CD4-positive, alpha-beta T cell (primary cell): ENCODE data around the gene FYN. TPM values are rescaled to one million over a fixed set of nuclear protein-coding genes. Genes with fewer than 3 reads are reported as not detected.

Experiments
- ATAC-seq: fragments of 200-7000 bp; cut with Tn5 transposase; one replicate; pipeline ENCODE4 v1.10.0; 2022; ENCODE audit warnings: mild to moderate bottlenecking; ENCODE audit not compliant: poor library complexity
- CTCF ChIA-PET: fragments of 350-600 bp; sonication (Branson Sonifier 250); formaldehyde crosslinking; loops from one replicate; lab custom pipeline; 2021; ENCODE audit warnings: antibody characterized with exemption, inconsistent platforms; lab: Charles Lee
- POLR2A ChIA-PET: fragments of 350-600 bp; sonication (Branson Sonifier 250); formaldehyde crosslinking; loops from one replicate; lab custom pipeline; 2021; ENCODE audit warnings: antibody characterized with exemption, inconsistent platforms; lab: Charles Lee
- DNase-seq, 14 experiments: peaks; one replicate each; pipeline ENCODE4 v3.0.0-alpha.2; 2013 to 2020; ENCODE audit warnings: mixed read lengths in 2 of 14
- H3K27ac ChIP-seq, 2 donors: one replicate each; pipeline versions ENCODE4 v1.5.1 to v1.7.0; 2013; ENCODE audit warnings: low read length in 2 of 2, low read depth in 1 of 2, mild to moderate bottlenecking in 1 of 2
- H3K27me3 ChIP-seq, 2 experiments: 1 replicate in 1 of 2; 2 replicates in 1 of 2; pipeline versions ENCODE4 v1.6.1 to v1.7.0; 2013; ENCODE audit warnings: low read length in 2 of 2, control low read depth in 1 of 2, mild to moderate bottlenecking in 1 of 2, moderate library complexity in 1 of 2; ENCODE audit not compliant: insufficient read depth in 2 of 2, control insufficient read depth in 1 of 2
- H3K36me3 ChIP-seq: one replicate; pipeline ENCODE4 v1.6.1; 2013; ENCODE audit warnings: low read length, control low read depth; ENCODE audit not compliant: insufficient read depth
- H3K4me1 ChIP-seq: one replicate; pipeline ENCODE4 v1.6.1; 2013; ENCODE audit warnings: low read length, control low read depth; ENCODE audit not compliant: insufficient read depth
- H3K4me3 ChIP-seq: one replicate; pipeline ENCODE4 v1.5.1; 2013; ENCODE audit warnings: mild to moderate bottlenecking, low read length, moderate library complexity
- H3K9me3 ChIP-seq, 2 experiments: 1 replicate in 1 of 2; 2 replicates in 1 of 2; pipeline versions ENCODE4 v1.6.1 to v1.7.0; 2013; ENCODE audit warnings: low read length in 2 of 2, mild to moderate bottlenecking in 2 of 2, control low read depth in 1 of 2, moderate library complexity in 1 of 2; ENCODE audit not compliant: control insufficient read depth in 1 of 2, insufficient read depth in 1 of 2
- H3K27ac Mint-ChIP-seq: one replicate; pipeline ENCODE4 v1.8.0; 2020; ENCODE audit warnings: mixed read lengths
- H3K27me3 Mint-ChIP-seq: one replicate; pipeline ENCODE4 v1.8.0; 2021; ENCODE audit warnings: mixed read lengths
- H3K36me3 Mint-ChIP-seq: one replicate; pipeline ENCODE4 v1.8.0; 2021; ENCODE audit warnings: low read depth, mixed read lengths
- H3K4me1 Mint-ChIP-seq: one replicate; pipeline ENCODE4 v1.8.0; 2021; ENCODE audit warnings: low read depth, mixed read lengths
- H3K4me3 Mint-ChIP-seq: one replicate; pipeline ENCODE4 v1.8.0; 2020; ENCODE audit warnings: mild to moderate bottlenecking, mixed read lengths
- H3K9me3 Mint-ChIP-seq: one replicate; pipeline ENCODE4 v1.8.0; 2020; ENCODE audit warnings: mixed read lengths
- intact Hi-C, 2 experiments: fragments of 100-400 bp; cut with DNase I in 1 of 2; cut with micrococcal nuclease in 1 of 2; formaldehyde crosslinking; loops; one replicate each; pipeline versions ENCODE4 v1.15.1 to v1.9.0; 2023 to 2025; cut with DNase I, micrococcal nuclease
- total RNA-seq, 174 experiments: library from RNA in 2 of 174; stranded (reverse) in 2 of 174; gene quantifications; one replicate each; pipeline ENCODE4 v1.2.3 and lab custom pipeline; 2021 to 2026
- TF ChIP-seq, protein P1 (sequence below): fragments of 200-600 bp; IDR thresholded peaks from one replicate; pipeline ENCODE4 v1.8.0; 2022; ENCODE audit warnings: antibody characterized with exemption, mild to moderate bottlenecking

The FYN gene
- total RNA-seq, 2 experiments from 2014 or later, result 419 TPM

DNA sequence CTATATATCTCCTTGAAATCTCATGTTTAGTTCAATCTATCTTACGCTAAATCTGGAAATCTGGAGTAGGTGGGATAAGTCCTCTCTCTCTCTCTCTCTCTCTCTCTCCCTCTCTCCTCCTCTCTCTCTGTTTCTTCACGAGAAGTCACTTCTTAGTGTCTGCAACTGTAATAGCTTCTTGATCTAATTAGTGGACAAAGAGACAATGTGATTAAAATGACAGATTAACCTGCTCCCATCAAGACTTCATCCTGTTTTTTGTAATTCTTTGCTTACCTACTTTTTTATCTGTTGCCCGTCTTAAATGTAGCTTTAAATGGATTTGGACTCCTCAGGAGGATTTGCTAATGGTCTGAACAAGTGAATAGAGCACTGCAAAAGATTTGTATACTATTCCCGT lies 2.5 kb upstream of the FYN start:
- H3K27ac Mint-ChIP-seq, result no peak overlapping the region
- ATAC-seq (no peak), DNase-seq (no peak)
- Histone ChIP-seq H3K4me1 (peaks cover 5% of the 10 kb centered on the region), H3K27ac (no peak overlapping the region), H3K36me3 (no peaks in the 10 kb centered on the region), H3K4me3 (no peak overlapping the region), H3K27me3 (no peaks in the 10 kb centered on the region), H3K9me3 (no peaks in the 10 kb centered on the region)
- intact Hi-C loops, result no loop called here
- CTCF ChIA-PET, result no interaction called here
- TF ChIP-seq, protein P1, sequence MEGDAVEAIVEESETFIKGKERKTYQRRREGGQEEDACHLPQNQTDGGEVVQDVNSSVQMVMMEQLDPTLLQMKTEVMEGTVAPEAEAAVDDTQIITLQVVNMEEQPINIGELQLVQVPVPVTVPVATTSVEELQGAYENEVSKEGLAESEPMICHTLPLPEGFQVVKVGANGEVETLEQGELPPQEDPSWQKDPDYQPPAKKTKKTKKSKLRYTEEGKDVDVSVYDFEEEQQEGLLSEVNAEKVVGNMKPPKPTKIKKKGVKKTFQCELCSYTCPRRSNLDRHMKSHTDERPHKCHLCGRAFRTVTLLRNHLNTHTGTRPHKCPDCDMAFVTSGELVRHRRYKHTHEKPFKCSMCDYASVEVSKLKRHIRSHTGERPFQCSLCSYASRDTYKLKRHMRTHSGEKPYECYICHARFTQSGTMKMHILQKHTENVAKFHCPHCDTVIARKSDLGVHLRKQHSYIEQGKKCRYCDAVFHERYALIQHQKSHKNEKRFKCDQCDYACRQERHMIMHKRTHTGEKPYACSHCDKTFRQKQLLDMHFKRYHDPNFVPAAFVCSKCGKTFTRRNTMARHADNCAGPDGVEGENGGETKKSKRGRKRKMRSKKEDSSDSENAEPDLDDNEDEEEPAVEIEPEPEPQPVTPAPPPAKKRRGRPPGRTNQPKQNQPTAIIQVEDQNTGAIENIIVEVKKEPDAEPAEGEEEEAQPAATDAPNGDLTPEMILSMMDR, result no peak
- no peaks in the 10 kb centered on the region for H3K27me3 Mint-ChIP-seq
- H3K36me3 Mint-ChIP-seq, result peaks cover 24% of the 10 kb centered on the region
- H3K9me3 Mint-ChIP-seq, result peaks cover 1% of the 10 kb centered on the region
- H3K4me3 Mint-ChIP-seq, result peak overlapping the region; percentile 64
- POLR2A ChIA-PET, result no interaction called here
- peaks cover 30% of the 10 kb centered on the region for H3K4me1 Mint-ChIP-seq

DNA sequence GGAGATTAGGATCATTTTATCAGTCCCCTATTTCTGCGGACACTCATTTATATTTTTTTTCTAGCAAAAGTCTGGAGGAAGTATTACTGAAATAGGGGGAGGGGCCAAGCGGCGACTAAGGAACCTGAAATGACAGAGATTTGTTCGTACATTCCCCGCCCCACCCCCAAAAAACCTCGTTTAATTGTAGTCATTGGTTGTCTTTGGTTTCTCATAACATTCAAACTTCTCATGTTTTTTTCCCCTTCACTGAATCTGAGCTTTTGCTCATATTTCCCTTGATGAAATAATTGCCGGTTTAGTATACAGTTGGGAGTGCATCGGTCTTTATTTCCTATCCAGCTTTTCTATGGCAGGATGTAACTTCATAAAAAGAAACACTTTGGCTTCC lies 768 bp upstream of the FYN start:
- TF ChIP-seq, protein P1, result no peak
- ATAC-seq (no peak), DNase-seq (peak; percentile 37 to 85 (median 64))
- H3K9me3 ChIP-seq, result no peaks in the 10 kb centered on the region
- H3K9me3 Mint-ChIP-seq, result no peaks in the 10 kb centered on the region
- peaks cover 3% of the 10 kb centered on the region for H3K36me3 ChIP-seq
- ChIA-PET POLR2A (interaction anchor here (0.6 to 2.5 kb wide), 36 partner anchors 9 to 615 kb away, joined by 3 to 27 read pairs (median 5); partner anchors contain the start of gene REV3L), CTCF (interaction anchor here (0.7 to 2.0 kb wide), 11 partner anchors 9 to 192 kb away, joined by 3 to 9 read pairs (median 4); no protein-coding TSS in a partner anchor)
- intact Hi-C loops, result loop anchor here (5.0 kb wide), 3 partner anchors 37 to 168 kb away; no protein-coding TSS in a partner anchor
- H3K4me1 Mint-ChIP-seq, result peaks cover 48% of the 10 kb centered on the region
- H3K27ac ChIP-seq, result peak overlapping the region; percentile 64 to 65
- H3K27me3 Mint-ChIP-seq, result no peaks in the 10 kb centered on the region
- H3K4me3 ChIP-seq, result peak overlapping the region; percentile 86
- no peaks in the 10 kb centered on the region for H3K27me3 ChIP-seq
- peak overlapping the region; percentile 86 for H3K27ac Mint-ChIP-seq
- H3K4me3 Mint-ChIP-seq, result peak overlapping the region; percentile 97
- peaks cover 32% of the 10 kb centered on the region for H3K36me3 Mint-ChIP-seq
- H3K4me1 ChIP-seq, result peaks cover 20% of the 10 kb centered on the region

DNA sequence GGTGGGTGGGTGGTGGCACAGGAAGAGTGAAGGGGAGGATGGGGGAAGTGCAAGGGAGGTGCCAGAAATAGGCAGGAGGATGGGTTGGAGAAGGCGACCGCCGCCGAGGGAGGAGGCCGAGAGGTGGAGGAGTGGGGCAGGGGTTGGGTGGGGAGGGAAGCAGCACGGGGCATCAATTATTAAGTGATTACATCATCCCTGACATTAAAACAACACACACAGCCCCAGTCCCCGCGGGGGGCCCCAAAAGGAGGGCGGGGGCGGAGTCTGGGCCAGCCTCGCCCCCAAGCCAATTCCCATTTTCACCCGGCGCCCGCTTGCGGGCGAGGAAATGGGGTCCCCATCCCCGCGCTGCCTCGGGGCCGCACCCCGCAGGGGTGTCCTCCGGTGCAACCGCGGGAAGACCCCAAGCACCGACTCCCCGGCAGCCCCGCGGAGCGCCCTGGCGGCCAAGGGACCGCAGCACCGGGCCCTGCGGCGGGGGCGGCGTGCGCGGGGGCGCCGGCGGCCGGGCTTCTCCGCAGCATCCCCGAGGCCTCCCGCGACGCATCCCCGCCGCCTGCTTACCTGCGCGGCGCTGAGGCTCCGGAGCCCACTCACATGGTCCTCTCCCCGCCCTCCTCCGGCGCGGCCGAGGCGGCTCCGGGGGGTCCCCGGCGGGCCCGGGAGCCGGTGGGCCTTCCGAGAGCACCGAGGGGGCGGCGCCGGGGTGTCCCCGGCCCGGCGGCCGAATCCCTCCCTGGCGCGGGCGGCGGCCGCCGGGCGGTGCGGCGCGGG lies 663 bp downstream of the FYN start:
- Mint-ChIP-seq H3K4me3 (peak overlapping the region; percentile 97), H3K9me3 (no peaks in the 10 kb centered on the region), H3K27ac (peak overlapping the region; percentile 93), H3K27me3 (no peaks in the 10 kb centered on the region), H3K36me3 (peaks cover 34% of the 10 kb centered on the region), H3K4me1 (peaks cover 62% of the 10 kb centered on the region)
- peak overlapping the region; percentile 86 for H3K4me3 ChIP-seq
- peaks cover 3% of the 10 kb centered on the region for H3K36me3 ChIP-seq
- intact Hi-C loops, result loop anchor here (1.0 to 5.0 kb wide), 8 partner anchors 35 to 171 kb away; no protein-coding TSS in a partner anchor
- H3K4me1 ChIP-seq, result peaks cover 27% of the 10 kb centered on the region
- no peaks in the 10 kb centered on the region for H3K9me3 ChIP-seq
- H3K27me3 ChIP-seq, result no peaks in the 10 kb centered on the region
- DNase-seq (peak in 13 of 14 experiments; percentile 43 to 82 (median 61)), ATAC-seq (peak; percentile 8)
- H3K27ac ChIP-seq, result peak overlapping the region; percentile 87 to 94
- TF ChIP-seq, protein P1, result no peak
- POLR2A ChIA-PET, result interaction anchor here (0.7 to 2.5 kb wide), 40 partner anchors 8 to 785 kb away, joined by 3 to 27 read pairs (median 5); partner anchors contain the start of gene SLC16A10
- CTCF ChIA-PET, result interaction anchor here (0.6 to 2.0 kb wide), 8 partner anchors 18 to 616 kb away, joined by 3 to 9 read pairs (median 4); no protein-coding TSS in a partner anchor
